ENCODE measurements around the gene RIT2.

DNA sequence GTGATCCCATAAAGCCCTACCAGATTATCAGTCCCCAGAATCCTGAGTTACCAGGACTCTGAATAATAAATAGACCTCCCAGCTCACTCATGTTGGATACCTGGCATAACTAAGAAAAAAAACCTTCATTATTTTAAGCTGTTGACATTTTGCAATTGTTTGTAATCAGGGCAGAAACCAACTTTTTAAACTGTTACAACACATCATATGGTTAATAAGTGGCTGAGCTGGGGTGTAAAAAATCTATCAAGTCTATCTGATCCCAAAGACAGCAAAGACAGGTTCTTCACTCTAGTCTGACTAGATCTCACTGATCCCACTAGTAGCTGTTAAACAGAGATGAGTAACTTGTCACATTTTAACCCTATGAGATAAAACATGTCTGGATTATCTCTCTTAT is 370.3 kb downstream of the RIT2 start:
- no peak for TF ChIP-seq RARB (CRISPR knock-in tag; IDR thresholded peaks at IDR 0.05)
- no peak for TF ChIP-seq CBX2 (IDR thresholded peaks at IDR 0.05; ENCODE audit: borderline replicate concordance, low read depth)
- TF ChIP-seq, protein P1, sequence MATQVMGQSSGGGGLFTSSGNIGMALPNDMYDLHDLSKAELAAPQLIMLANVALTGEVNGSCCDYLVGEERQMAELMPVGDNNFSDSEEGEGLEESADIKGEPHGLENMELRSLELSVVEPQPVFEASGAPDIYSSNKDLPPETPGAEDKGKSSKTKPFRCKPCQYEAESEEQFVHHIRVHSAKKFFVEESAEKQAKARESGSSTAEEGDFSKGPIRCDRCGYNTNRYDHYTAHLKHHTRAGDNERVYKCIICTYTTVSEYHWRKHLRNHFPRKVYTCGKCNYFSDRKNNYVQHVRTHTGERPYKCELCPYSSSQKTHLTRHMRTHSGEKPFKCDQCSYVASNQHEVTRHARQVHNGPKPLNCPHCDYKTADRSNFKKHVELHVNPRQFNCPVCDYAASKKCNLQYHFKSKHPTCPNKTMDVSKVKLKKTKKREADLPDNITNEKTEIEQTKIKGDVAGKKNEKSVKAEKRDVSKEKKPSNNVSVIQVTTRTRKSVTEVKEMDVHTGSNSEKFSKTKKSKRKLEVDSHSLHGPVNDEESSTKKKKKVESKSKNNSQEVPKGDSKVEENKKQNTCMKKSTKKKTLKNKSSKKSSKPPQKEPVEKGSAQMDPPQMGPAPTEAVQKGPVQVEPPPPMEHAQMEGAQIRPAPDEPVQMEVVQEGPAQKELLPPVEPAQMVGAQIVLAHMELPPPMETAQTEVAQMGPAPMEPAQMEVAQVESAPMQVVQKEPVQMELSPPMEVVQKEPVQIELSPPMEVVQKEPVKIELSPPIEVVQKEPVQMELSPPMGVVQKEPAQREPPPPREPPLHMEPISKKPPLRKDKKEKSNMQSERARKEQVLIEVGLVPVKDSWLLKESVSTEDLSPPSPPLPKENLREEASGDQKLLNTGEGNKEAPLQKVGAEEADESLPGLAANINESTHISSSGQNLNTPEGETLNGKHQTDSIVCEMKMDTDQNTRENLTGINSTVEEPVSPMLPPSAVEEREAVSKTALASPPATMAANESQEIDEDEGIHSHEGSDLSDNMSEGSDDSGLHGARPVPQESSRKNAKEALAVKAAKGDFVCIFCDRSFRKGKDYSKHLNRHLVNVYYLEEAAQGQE (IDR thresholded peaks at IDR 0.05): no peak
